ENCODE results near the gene KRT4.

KRT4 gene

GRCh38 chr12:52847335-52848102 lies 33.6 kb upstream of the KRT4 start:
- H3K9me3 Mint-ChIP-seq = no peaks in the 10 kb centered on the region
- peaks cover 35% of the 10 kb centered on the region for H3K27me3 Mint-ChIP-seq (ENCODE audit: low read depth)
- H3K36me3 Mint-ChIP-seq (ENCODE audit: low read depth) = no peaks in the 10 kb centered on the region
- H3K27ac Mint-ChIP-seq = no peak overlapping the region
- H3K4me3 Mint-ChIP-seq = no peak overlapping the region
- H3K4me1 Mint-ChIP-seq = no peaks in the 10 kb centered on the region
- TF ChIP-seq, protein P1, sequence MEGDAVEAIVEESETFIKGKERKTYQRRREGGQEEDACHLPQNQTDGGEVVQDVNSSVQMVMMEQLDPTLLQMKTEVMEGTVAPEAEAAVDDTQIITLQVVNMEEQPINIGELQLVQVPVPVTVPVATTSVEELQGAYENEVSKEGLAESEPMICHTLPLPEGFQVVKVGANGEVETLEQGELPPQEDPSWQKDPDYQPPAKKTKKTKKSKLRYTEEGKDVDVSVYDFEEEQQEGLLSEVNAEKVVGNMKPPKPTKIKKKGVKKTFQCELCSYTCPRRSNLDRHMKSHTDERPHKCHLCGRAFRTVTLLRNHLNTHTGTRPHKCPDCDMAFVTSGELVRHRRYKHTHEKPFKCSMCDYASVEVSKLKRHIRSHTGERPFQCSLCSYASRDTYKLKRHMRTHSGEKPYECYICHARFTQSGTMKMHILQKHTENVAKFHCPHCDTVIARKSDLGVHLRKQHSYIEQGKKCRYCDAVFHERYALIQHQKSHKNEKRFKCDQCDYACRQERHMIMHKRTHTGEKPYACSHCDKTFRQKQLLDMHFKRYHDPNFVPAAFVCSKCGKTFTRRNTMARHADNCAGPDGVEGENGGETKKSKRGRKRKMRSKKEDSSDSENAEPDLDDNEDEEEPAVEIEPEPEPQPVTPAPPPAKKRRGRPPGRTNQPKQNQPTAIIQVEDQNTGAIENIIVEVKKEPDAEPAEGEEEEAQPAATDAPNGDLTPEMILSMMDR (IDR thresholded peaks at IDR 0.05; ENCODE audit: unreplicated experiment in 3 of 3) = no peak

DNA sequence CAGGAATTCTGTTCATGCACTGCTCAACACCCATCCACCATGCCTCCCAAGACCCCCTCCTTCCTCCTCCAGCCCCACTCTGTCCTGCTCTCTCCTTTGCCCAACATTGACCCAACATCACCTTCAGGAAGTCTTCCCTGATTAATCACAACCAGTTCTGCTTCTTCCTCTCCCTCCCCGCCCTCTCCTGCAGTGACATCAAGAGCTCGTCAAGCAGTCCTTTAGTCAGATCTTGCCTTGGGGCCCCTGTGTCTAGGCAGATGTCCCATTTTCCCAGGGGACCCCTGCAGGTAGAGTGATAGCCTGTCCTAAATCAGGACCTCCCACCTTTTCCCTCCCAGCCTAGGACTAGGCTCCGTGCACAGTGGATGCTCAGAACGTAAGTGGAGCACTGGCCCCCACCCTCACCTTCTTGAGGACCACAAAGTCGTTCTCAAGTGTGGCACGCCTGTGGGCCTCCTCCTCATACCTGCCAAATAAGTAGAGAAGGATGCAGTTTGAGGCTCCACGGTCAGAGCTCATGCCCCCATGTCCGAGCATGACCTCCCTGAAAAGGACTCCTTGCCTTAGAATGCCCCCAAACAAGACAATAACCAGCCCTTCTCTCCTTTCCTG lies 32.5 kb upstream of the KRT4 start:
- no peaks in the 10 kb centered on the region for H3K4me1 Mint-ChIP-seq
- H3K27me3 Mint-ChIP-seq (ENCODE audit: low read depth) = peaks cover 33% of the 10 kb centered on the region
- H3K27ac Mint-ChIP-seq = no peak overlapping the region
- H3K9me3 Mint-ChIP-seq = no peaks in the 10 kb centered on the region
- no peaks in the 10 kb centered on the region for H3K36me3 Mint-ChIP-seq (ENCODE audit: low read depth)
- TF ChIP-seq, protein P1 (IDR thresholded peaks at IDR 0.05; ENCODE audit: unreplicated experiment in 3 of 3) = no peak
- H3K4me3 Mint-ChIP-seq = no peak overlapping the region

- no peak overlapping the region for H3K4me3 Mint-ChIP-seq
- TF ChIP-seq, protein P1 (IDR thresholded peaks at IDR 0.05; ENCODE audit: unreplicated experiment in 3 of 3) = no peak
These were observed 32.0 kb upstream of the KRT4 start for GRCh38 chr12:52845946-52846345.

DNA sequence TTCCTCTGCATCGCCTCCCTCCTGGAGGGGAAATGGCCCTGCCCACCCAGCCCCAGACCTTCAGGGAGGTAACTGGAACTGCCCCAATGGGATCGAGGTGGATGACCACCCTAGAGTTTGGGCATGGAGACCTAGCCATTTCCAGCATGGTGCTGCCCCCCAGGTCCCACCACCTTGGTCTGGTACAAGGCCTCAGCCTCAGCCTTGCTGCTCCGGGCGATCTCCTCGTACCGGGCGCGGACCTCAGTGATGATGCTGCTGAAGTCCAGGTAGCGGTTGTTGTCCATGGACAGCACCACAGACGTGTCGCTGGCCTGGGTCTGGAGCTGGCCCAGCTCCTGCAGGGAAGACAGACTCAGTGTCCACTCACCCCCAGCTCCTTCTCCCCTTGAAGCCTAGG lies 30.5 kb upstream of the KRT4 start:
- Mint-ChIP-seq H3K4me3 (no peak overlapping the region), H3K9me3 (no peaks in the 10 kb centered on the region), H3K4me1 (no peaks in the 10 kb centered on the region), H3K36me3 (ENCODE audit: low read depth) (no peaks in the 10 kb centered on the region), H3K27me3 (ENCODE audit: low read depth) (peaks cover 27% of the 10 kb centered on the region), H3K27ac (no peak overlapping the region)
- TF ChIP-seq, protein P1 (IDR thresholded peaks at IDR 0.05; ENCODE audit: unreplicated experiment in 3 of 3) = no peak

More at GRCh38 chr12:52845946-52846345, 32.0 kb upstream of the KRT4 start:
- Mint-ChIP-seq H3K4me1 (no peaks in the 10 kb centered on the region), H3K9me3 (no peaks in the 10 kb centered on the region), H3K36me3 (ENCODE audit: low read depth) (no peaks in the 10 kb centered on the region), H3K27ac (no peak overlapping the region), H3K27me3 (ENCODE audit: low read depth) (peaks cover 31% of the 10 kb centered on the region)

DNA sequence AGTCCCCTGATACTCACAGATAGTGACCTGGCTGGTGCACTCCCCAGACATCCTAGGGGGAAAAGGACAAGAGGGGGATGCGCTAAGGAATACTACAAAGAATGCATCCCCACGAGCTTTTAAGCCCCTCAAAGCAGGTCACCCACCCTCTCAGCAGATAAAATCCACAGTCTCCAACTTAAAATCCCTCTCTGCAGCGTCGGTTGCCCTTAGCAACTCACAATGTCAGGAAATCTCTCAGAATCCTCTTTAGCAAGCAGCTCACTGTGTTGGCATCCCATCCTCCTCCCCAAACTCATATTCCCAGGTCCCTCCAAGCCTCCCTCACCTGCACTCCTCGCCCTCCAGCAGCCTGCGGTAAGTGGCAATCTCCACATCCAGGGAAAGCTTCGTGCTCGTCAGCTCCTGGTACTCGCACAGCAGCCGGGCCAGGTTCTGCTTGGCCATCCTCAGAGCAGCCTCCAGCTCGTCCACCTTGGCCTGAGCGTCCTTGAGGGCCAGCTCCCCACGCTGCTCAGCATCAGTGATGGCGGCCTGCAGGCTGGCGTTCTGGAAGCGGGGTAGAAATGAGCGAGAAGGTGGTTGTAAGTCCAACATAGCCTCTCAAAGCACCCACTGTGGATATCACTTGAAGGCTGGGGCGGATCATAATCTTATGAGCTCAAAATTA lies 25.7 kb upstream of the KRT4 start:
- H3K27ac Mint-ChIP-seq = no peak overlapping the region
- H3K27me3 Mint-ChIP-seq (ENCODE audit: low read depth) = peaks cover 33% of the 10 kb centered on the region
- no peaks in the 10 kb centered on the region for H3K36me3 Mint-ChIP-seq (ENCODE audit: low read depth)
- H3K9me3 Mint-ChIP-seq = no peaks in the 10 kb centered on the region
- no peaks in the 10 kb centered on the region for H3K4me1 Mint-ChIP-seq
- TF ChIP-seq, protein P1 (IDR thresholded peaks at IDR 0.05; ENCODE audit: unreplicated experiment in 3 of 3) = no peak
- H3K4me3 Mint-ChIP-seq = no peak overlapping the region
